ENCODE measurements around the gene HRH1. TPM values are rescaled to one million over a fixed set of nuclear protein-coding genes. Genes with fewer than 3 reads are reported as not detected.

HRH1 gene
- total RNA-seq, 1 experiment from 2014 or later = 7.0 TPM

- TF ChIP-seq ZFX (IDR thresholded peaks at IDR 0.05) (no peak), POLR2AphosphoS5 (IDR thresholded peaks at IDR 0.05; ENCODE audit: low read depth, low read length) (no peak), MAX (IDR thresholded peaks at IDR 0.05) (peak; percentile 9; the same call in 1 of the 2 replicates), EZH2phosphoT487 (IDR thresholded peaks at IDR 0.05; ENCODE audit: borderline replicate concordance) (no peak)
- ChIA-PET CTCF (interaction anchor here (1.5 kb wide), 1 partner anchor 61 kb away, joined by 6 read pairs; no protein-coding TSS in a partner anchor), RAD21 (ENCODE audit: low non-redundant PET in 1 of 2, low total read pairs in 2 of 2, uncharacterized antibody in 2 of 2, unreplicated experiment in 2 of 2) (no interaction called here), POLR2A (interaction anchor here (1.5 kb wide), 1 partner anchor 16 kb away, joined by 4 read pairs; no protein-coding TSS in a partner anchor)
- H3K79me2 ChIP-seq (ENCODE audit: insufficient read depth, low read length) = peaks cover 49% of the 10 kb centered on the region
- peak overlapping the region; percentile 95 for H3K9ac ChIP-seq (ENCODE audit: low read length)
- no peaks in the 10 kb centered on the region for H4K20me1 ChIP-seq (ENCODE audit: insufficient read depth)
- H3K4me3 ChIP-seq (replicated peaks in 1 of 2; ENCODE audit: low read depth in 1 of 2, low read length in 2 of 2) = peak overlapping the region; percentile 75 to 100
- no peak for ATAC-seq
- no peak for DNase-seq (ENCODE audit: low read depth, low spot score)
- H3K4me1 ChIP-seq (ENCODE audit: control insufficient read depth in 1 of 2, insufficient read depth in 2 of 2, low read length in 2 of 2) = peaks cover 4 to 15% of the 10 kb centered on the region in 2 experiments; a peak in 3 of 4 replicates
- intact Hi-C loops (cut with micrococcal nuclease) = no loop called here
- H2AFZ ChIP-seq (ENCODE audit: low read depth, low read length, poor library complexity, severe bottlenecking) = no peak overlapping the region
- no TSS peak for BruUV-seq (replicated peaks)
- H3K9me3 ChIP-seq (ENCODE audit: control insufficient read depth in 1 of 2, insufficient read depth in 1 of 2, low read depth in 1 of 2, low read length in 2 of 2) = no peaks in the 10 kb centered on the region
- H3K36me3 ChIP-seq (ENCODE audit: control insufficient read depth in 1 of 2, insufficient read depth in 2 of 2, low read length in 2 of 2) = peaks cover 3 to 5% of the 10 kb centered on the region in 2 experiments; a peak in 3 of 4 replicates
- no peaks in the 10 kb centered on the region for H3K9me2 ChIP-seq (ENCODE audit: insufficient read depth)
- peak overlapping the region; percentile 94 for H3K4me2 ChIP-seq (ENCODE audit: low read length)
- H3K27ac ChIP-seq (ENCODE audit: low read depth, low read length) = peak overlapping the region; percentile 57; the same call in 1 of the 2 replicates
- no peaks in the 10 kb centered on the region for H3K27me3 ChIP-seq (ENCODE audit: insufficient read depth, low read length)
Measured at GRCh38 chr3:11272906-11273574, 118.7 kb downstream of the HRH1 start.

- peaks cover 49% of the 10 kb centered on the region for H3K79me2 ChIP-seq (ENCODE audit: insufficient read depth, low read length)
- intact Hi-C loops (cut with micrococcal nuclease) = no loop called here
Measured at GRCh38 chr3:11273891-11274291, 119.6 kb downstream of the HRH1 start.

More at GRCh38 chr3:11273891-11274291, 119.6 kb downstream of the HRH1 start:
- ATAC-seq = no peak
- H3K27me3 ChIP-seq (ENCODE audit: insufficient read depth, low read length) = no peaks in the 10 kb centered on the region
- ChIA-PET CTCF (no interaction called here), RAD21 (ENCODE audit: low non-redundant PET in 1 of 2, low total read pairs in 2 of 2, uncharacterized antibody in 2 of 2, unreplicated experiment in 2 of 2) (no interaction called here), POLR2A (no interaction called here)
- peak overlapping the region; percentile 94 for H3K4me2 ChIP-seq (ENCODE audit: low read length)
- no peak overlapping the region for H3K27ac ChIP-seq (ENCODE audit: low read depth, low read length)
- no peak overlapping the region for H2AFZ ChIP-seq (ENCODE audit: low read depth, low read length, poor library complexity, severe bottlenecking)
- no peaks in the 10 kb centered on the region for H4K20me1 ChIP-seq (ENCODE audit: insufficient read depth)
- BruUV-seq (replicated peaks) = no TSS peak
- peaks cover 3 to 5% of the 10 kb centered on the region in 2 experiments; a peak in 3 of 4 replicates for H3K36me3 ChIP-seq (ENCODE audit: control insufficient read depth in 1 of 2, insufficient read depth in 2 of 2, low read length in 2 of 2)
- TF ChIP-seq EZH2phosphoT487 (IDR thresholded peaks at IDR 0.05; ENCODE audit: borderline replicate concordance) (no peak), SRF (IDR thresholded peaks at IDR 0.05; ENCODE audit: low read depth) (no peak), EZH2 (IDR thresholded peaks at IDR 0.05) (no peak), ZNF274 (IDR thresholded peaks at IDR 0.05; ENCODE audit: low read depth, low read length) (no peak), SIN3A (IDR thresholded peaks at IDR 0.05; ENCODE audit: low read depth) (no peak), ZBTB33 (IDR thresholded peaks at IDR 0.05; ENCODE audit: extremely low read depth, insufficient replicate concordance, low read length) (no peak), POLR2A (IDR thresholded peaks at IDR 0.05; ENCODE audit: borderline replicate concordance, extremely low read depth, insufficient read depth, insufficient read length) (no peak)
- TF ChIP-seq, protein P1, sequence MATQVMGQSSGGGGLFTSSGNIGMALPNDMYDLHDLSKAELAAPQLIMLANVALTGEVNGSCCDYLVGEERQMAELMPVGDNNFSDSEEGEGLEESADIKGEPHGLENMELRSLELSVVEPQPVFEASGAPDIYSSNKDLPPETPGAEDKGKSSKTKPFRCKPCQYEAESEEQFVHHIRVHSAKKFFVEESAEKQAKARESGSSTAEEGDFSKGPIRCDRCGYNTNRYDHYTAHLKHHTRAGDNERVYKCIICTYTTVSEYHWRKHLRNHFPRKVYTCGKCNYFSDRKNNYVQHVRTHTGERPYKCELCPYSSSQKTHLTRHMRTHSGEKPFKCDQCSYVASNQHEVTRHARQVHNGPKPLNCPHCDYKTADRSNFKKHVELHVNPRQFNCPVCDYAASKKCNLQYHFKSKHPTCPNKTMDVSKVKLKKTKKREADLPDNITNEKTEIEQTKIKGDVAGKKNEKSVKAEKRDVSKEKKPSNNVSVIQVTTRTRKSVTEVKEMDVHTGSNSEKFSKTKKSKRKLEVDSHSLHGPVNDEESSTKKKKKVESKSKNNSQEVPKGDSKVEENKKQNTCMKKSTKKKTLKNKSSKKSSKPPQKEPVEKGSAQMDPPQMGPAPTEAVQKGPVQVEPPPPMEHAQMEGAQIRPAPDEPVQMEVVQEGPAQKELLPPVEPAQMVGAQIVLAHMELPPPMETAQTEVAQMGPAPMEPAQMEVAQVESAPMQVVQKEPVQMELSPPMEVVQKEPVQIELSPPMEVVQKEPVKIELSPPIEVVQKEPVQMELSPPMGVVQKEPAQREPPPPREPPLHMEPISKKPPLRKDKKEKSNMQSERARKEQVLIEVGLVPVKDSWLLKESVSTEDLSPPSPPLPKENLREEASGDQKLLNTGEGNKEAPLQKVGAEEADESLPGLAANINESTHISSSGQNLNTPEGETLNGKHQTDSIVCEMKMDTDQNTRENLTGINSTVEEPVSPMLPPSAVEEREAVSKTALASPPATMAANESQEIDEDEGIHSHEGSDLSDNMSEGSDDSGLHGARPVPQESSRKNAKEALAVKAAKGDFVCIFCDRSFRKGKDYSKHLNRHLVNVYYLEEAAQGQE (IDR thresholded peaks at IDR 0.05; ENCODE audit: low read depth) = no peak
- TF ChIP-seq, protein P2, sequence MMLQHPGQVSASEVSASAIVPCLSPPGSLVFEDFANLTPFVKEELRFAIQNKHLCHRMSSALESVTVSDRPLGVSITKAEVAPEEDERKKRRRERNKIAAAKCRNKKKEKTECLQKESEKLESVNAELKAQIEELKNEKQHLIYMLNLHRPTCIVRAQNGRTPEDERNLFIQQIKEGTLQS (IDR thresholded peaks at IDR 0.05) = no peak
- H3K4me3 ChIP-seq (replicated peaks in 1 of 2; ENCODE audit: low read depth in 1 of 2, low read length in 2 of 2) = 0 out of 4 replicates have a peak overlapping the region, but pooled peaks of 1 of the 2 experiments have one; percentile 100
- H3K9me2 ChIP-seq (ENCODE audit: insufficient read depth) = no peaks in the 10 kb centered on the region
- DNase-seq (ENCODE audit: low read depth, low spot score) = no peak
- no peaks in the 10 kb centered on the region for H3K9me3 ChIP-seq (ENCODE audit: control insufficient read depth in 1 of 2, insufficient read depth in 1 of 2, low read depth in 1 of 2, low read length in 2 of 2)
- H3K9ac ChIP-seq (ENCODE audit: low read length) = no peak overlapping the region
- H3K4me1 ChIP-seq (ENCODE audit: control insufficient read depth in 1 of 2, insufficient read depth in 2 of 2, low read length in 2 of 2) = peaks cover 6 to 22% of the 10 kb centered on the region in 2 experiments

All from HCT116 (cell line).